Femur (tissue), 1 donor: ENCODE measurements around the gene FAM227A.

Experiments used
- DNase-seq: peaks from one replicate; pipeline ENCODE4 v3.0.0-alpha.2; 2017

The FAM227A gene

GRCh38 chr22:38656256-38657044, at the start of gene FAM227A, which contains the start of gene CBY1:
FAM227A (minus strand) TSS chr22:38656392; CDS start chr22:38650168, 6,224 bp downstream.
CBY1 (plus strand) TSS chr22:38656638; CDS start chr22:38668055, 11,417 bp downstream.
- DNase-seq, result peak; percentile 94

- DNase-seq, result peak; percentile 99
Observed at GRCh38 chr22:38705235-38706100, 49.3 kb upstream of the FAM227A start, which contains the start of gene GTPBP1. GTPBP1 (plus strand) TSS chr22:38705944; CDS start chr22:38705956, 12 bp downstream.

- no peak for DNase-seq
Observed at GRCh38 chr22:38704654-38705234, 48.6 kb upstream of the FAM227A start.

GRCh38 chr22:38700789-38701628, 44.8 kb upstream of the FAM227A start, which contains the start of gene JOSD1:
JOSD1 (minus strand) TSS chr22:38700943; CDS start chr22:38699987, 956 bp downstream.
- peak; percentile 95 for DNase-seq

- DNase-seq, result no peak
Observed at GRCh38 chr22:38700270-38700788, 44.1 kb upstream of the FAM227A start.

- no peak for DNase-seq
Observed at GRCh38 chr22:38699784-38700183, 43.6 kb upstream of the FAM227A start.

GRCh38 chr22:38699143-38699542, 43.0 kb upstream of the FAM227A start:
- DNase-seq, result no peak

GRCh38 chr22:38698407-38699094, 42.4 kb upstream of the FAM227A start:
- DNase-seq, result no peak

- DNase-seq, result no peak
Observed at GRCh38 chr22:38697425-38698089, 41.4 kb upstream of the FAM227A start.

- no peak for DNase-seq
Observed at GRCh38 chr22:38696606-38697424, 40.6 kb upstream of the FAM227A start.

- no peak for DNase-seq
Observed at GRCh38 chr22:38694940-38695339, 38.7 kb upstream of the FAM227A start.

GRCh38 chr22:38694049-38694448, 37.9 kb upstream of the FAM227A start:
- no peak for DNase-seq

- DNase-seq, result no peak
Observed at GRCh38 chr22:38689651-38690050, 33.5 kb upstream of the FAM227A start.

GRCh38 chr22:38685761-38686160, 29.6 kb upstream of the FAM227A start:
- no peak for DNase-seq

- DNase-seq, result no peak
Observed at GRCh38 chr22:38684895-38685294, 28.7 kb upstream of the FAM227A start.

- DNase-seq, result peak; percentile 93
Observed at GRCh38 chr22:38681582-38682335, 25.6 kb upstream of the FAM227A start, which contains the start of gene TOMM22. TOMM22 (plus strand) TSS chr22:38681957; CDS start chr22:38681979, 22 bp downstream.

- no peak for DNase-seq
Observed at GRCh38 chr22:38675833-38676232, 19.6 kb upstream of the FAM227A start.

- DNase-seq, result no peak
Observed at GRCh38 chr22:38674888-38675287, 18.7 kb upstream of the FAM227A start.
